A673 (cell line): ENCODE data around the gene PCSK6. TPM values are rescaled to one million over a fixed set of nuclear protein-coding genes. Genes with fewer than 3 reads are reported as not detected.

Experiments used
- BruUV-seq: library from RNA; stranded (reverse); fragments of 400-500 nt; replicated peaks from 2 replicates; lab custom pipeline; 2021; lab: Mats Ljungman, UMichigan
- CTCF ChIA-PET: fragments of 300-600 bp; sonication (Branson Sonifier 250); formaldehyde crosslinking; loops from one replicate; lab custom pipeline; 2022; ENCODE audit warnings: antibody characterized with exemption; lab: Charles Lee
- POLR2A ChIA-PET: fragments of 300-600 bp; sonication (Branson Sonifier 250); formaldehyde crosslinking; loops from one replicate; lab custom pipeline; 2022; ENCODE audit warnings: antibody characterized with exemption; ENCODE audit not compliant: low non-redundant PET; lab: Charles Lee
- DNase-seq: peaks from one replicate; pipeline ENCODE4 v3.0.0-alpha.2; 2015; ENCODE audit warnings: low spot score
- H3K27ac ChIP-seq: fragments of 200-600 bp; sonication (generic); 2 replicates; pipeline ENCODE4 v1.5.1; 2016; ENCODE audit warnings: mixed run types, low read depth, mild to moderate bottlenecking, mixed read lengths, antibody characterized with exemption, low read length; ENCODE audit not compliant: poor library complexity, severe bottlenecking
- H3K27me3 ChIP-seq: fragments of 200-600 bp; sonication (generic); replicated peaks from 2 replicates; pipeline ENCODE4 v1.6.1; 2017; ENCODE audit warnings: mixed run types, low read depth, mild to moderate bottlenecking, mixed read lengths, antibody characterized with exemption, low read length; ENCODE audit not compliant: insufficient read depth, poor library complexity
- H3K36me3 ChIP-seq: fragments of 200-600 bp; sonication (generic); 2 replicates; pipeline ENCODE4 v1.6.1; 2016; ENCODE audit warnings: mixed run types, mild to moderate bottlenecking, mixed read lengths, antibody characterized with exemption, low read length; ENCODE audit not compliant: insufficient read depth, poor library complexity, severe bottlenecking
- H3K4me1 ChIP-seq: fragments of 200-600 bp; sonication (generic); 2 replicates; pipeline ENCODE4 v1.6.1; 2017; ENCODE audit warnings: mixed run types, mild to moderate bottlenecking, mixed read lengths, antibody characterized with exemption, low read length; ENCODE audit not compliant: insufficient read depth, poor library complexity, severe bottlenecking
- H3K4me3 ChIP-seq: fragments of 200-600 bp; sonication (generic); 2 replicates; pipeline ENCODE4 v1.5.1; 2016; ENCODE audit warnings: low read depth, mixed run types, mild to moderate bottlenecking, mixed read lengths, low read length; ENCODE audit not compliant: poor library complexity, severe bottlenecking
- H3K9me3 ChIP-seq: fragments of 200-600 bp; sonication (generic); 2 replicates; pipeline ENCODE4 v1.6.1; 2016; ENCODE audit warnings: mixed run types, low read depth, mild to moderate bottlenecking, mixed read lengths, antibody characterized with exemption, low read length; ENCODE audit not compliant: poor library complexity, severe bottlenecking
- CTCF ChIP-seq: fragments of 300-800, 200-600 bp; sonication (generic); conservative IDR thresholded peaks from 2 replicates; pipeline ENCODE4 v1.5.1; 2017; ENCODE audit warnings: low read depth, mild to moderate bottlenecking, antibody characterized with exemption, low read length, moderate library complexity, mixed read lengths
- EZH2 ChIP-seq: fragments of 200-600 bp; sonication (generic); IDR thresholded peaks from 2 replicates; pipeline ENCODE4 v1.6.1; 2017; ENCODE audit warnings: borderline replicate concordance, low read depth, mild to moderate bottlenecking, mixed read lengths, antibody characterized with exemption, low read length; ENCODE audit not compliant: poor library complexity, severe bottlenecking
- intact Hi-C: fragments of 100-400 bp; cut with micrococcal nuclease; formaldehyde crosslinking; loops from one replicate; pipeline ENCODE4 v1.10.0; 2022; ENCODE audit not compliant: unreplicated experiment
- total RNA-seq: library from RNA; stranded (reverse); gene quantifications from 2 replicates; pipeline ENCODE4 v1.2.3, GENCODE V29; 2021

Gene PCSK6
- total RNA-seq, 1 experiment from 2014 or later = 2.6 TPM

GRCh38 chr15:101428758-101429157 is 60.7 kb downstream of the PCSK6 start:
- intact Hi-C loops = no loop called here
- no peak for TF ChIP-seq CTCF
- TF ChIP-seq EZH2 = no peak
- no peak overlapping the region for H3K4me3 ChIP-seq
- H3K36me3 ChIP-seq = no peaks in the 10 kb centered on the region
- no peak for DNase-seq
- H3K27ac ChIP-seq = no peak overlapping the region
- H3K9me3 ChIP-seq = no peaks in the 10 kb centered on the region
- H3K4me1 ChIP-seq = no peaks in the 10 kb centered on the region
- no peaks in the 10 kb centered on the region for H3K27me3 ChIP-seq
- ChIA-PET POLR2A (no interaction called here), CTCF (no interaction called here)
- BruUV-seq = no TSS peak

- no TSS peak for BruUV-seq
- TF ChIP-seq CTCF (no peak), EZH2 (no peak)
- POLR2A ChIA-PET = no interaction called here
- no peaks in the 10 kb centered on the region for H3K9me3 ChIP-seq
- H3K27me3 ChIP-seq = no peaks in the 10 kb centered on the region
- intact Hi-C loops = no loop called here
- CTCF ChIA-PET = no interaction called here
- no peak overlapping the region for H3K27ac ChIP-seq
- DNase-seq = no peak
- H3K4me1 ChIP-seq = no peaks in the 10 kb centered on the region
- no peaks in the 10 kb centered on the region for H3K36me3 ChIP-seq
- H3K4me3 ChIP-seq = no peak overlapping the region
Measured at GRCh38 chr15:101427606-101428487, 61.7 kb downstream of the PCSK6 start.

- no peaks in the 10 kb centered on the region for H3K4me1 ChIP-seq
- no peak overlapping the region for H3K27ac ChIP-seq
- H3K27me3 ChIP-seq = no peaks in the 10 kb centered on the region
- ChIA-PET CTCF (no interaction called here), POLR2A (no interaction called here)
- intact Hi-C loops = no loop called here
- DNase-seq = no peak
- no TSS peak for BruUV-seq
- no peaks in the 10 kb centered on the region for H3K9me3 ChIP-seq
- no peak for TF ChIP-seq CTCF
- H3K4me3 ChIP-seq = no peak overlapping the region
- H3K36me3 ChIP-seq = no peaks in the 10 kb centered on the region
Measured at GRCh38 chr15:101426761-101427333, 62.7 kb downstream of the PCSK6 start.
